HEK293 (cell line): ENCODE data around the gene PDE4D.

Experiments used
- CTCF ChIA-PET: fragments of 350-600 bp; formaldehyde crosslinking; extraction: SDS; loops from one replicate; lab custom pipeline; 2021; ENCODE audit warnings: antibody characterized with exemption; lab: Yijun Ruan, JAX
- POLR2A ChIA-PET: fragments of 300-600 bp; formaldehyde crosslinking; extraction: SDS; loops from one replicate; lab custom pipeline; 2020; ENCODE audit warnings: antibody characterized with exemption, inconsistent platforms; lab: Yijun Ruan, JAX
- H3K27ac ChIP-seq: fragments of 200-500 bp; sonication (Bioruptor generic); 2 replicates; pipeline ENCODE4 v1.5.1; 2014; ENCODE audit warnings: low read depth, low read length, control low read depth, inconsistent platforms; ENCODE audit errors: extremely low read depth
- H3K36me3 ChIP-seq, 2 experiments: fragments of 200-500 bp in 1 of 2; sonication (Bioruptor generic) in 1 of 2; 1 replicate in 1 of 2; 2 replicates in 1 of 2; pipeline ENCODE4 v1.5.1; 2014 to 2017; ENCODE audit warnings: inconsistent platforms in 2 of 2, low read length in 2 of 2; ENCODE audit not compliant: control insufficient read depth in 2 of 2, insufficient read depth in 1 of 2
- H3K4me1 ChIP-seq: fragments of 200-500 bp; sonication (Bioruptor generic); 2 replicates; pipeline ENCODE4 v1.5.1; 2014; ENCODE audit warnings: mild to moderate bottlenecking, low read length, inconsistent platforms; ENCODE audit not compliant: control insufficient read depth, insufficient read depth
- H3K4me3 ChIP-seq: 2 replicates; pipeline ENCODE4 v1.5.1; 2011; ENCODE audit warnings: low read depth, mild to moderate bottlenecking, control low read depth, low read length, moderate library complexity
- H3K9me3 ChIP-seq: fragments of 200-500 bp; sonication (Bioruptor generic); 2 replicates; pipeline ENCODE4 v1.5.1; 2014; ENCODE audit warnings: low read depth, low read length, inconsistent platforms; ENCODE audit not compliant: control insufficient read depth, insufficient read depth
- BCL6B ChIP-seq: fragments of 450-650 bp; formaldehyde crosslinking; IDR thresholded peaks from 2 replicates; pipeline ENCODE4 v1.5.1; 2017; ENCODE audit warnings: missing biosample characterization, missing genetic modification characterization
- ELK4 ChIP-seq: IDR thresholded peaks from 2 replicates; pipeline ENCODE4 v1.6.1; 2011; ENCODE audit warnings: mild to moderate bottlenecking, low read depth, low read length, borderline replicate concordance
- FEZF1 ChIP-seq: fragments of 450-650 bp; formaldehyde crosslinking; IDR thresholded peaks from 2 replicates; pipeline ENCODE4 v1.5.1; 2016; ENCODE audit warnings: missing biosample characterization, missing genetic modification characterization
- GLIS2 ChIP-seq: fragments of 450-650 bp; formaldehyde crosslinking; IDR thresholded peaks from 2 replicates; pipeline ENCODE4 v1.5.1; 2016; ENCODE audit warnings: missing biosample characterization, missing genetic modification characterization
- IKZF3 ChIP-seq: fragments of 450-650 bp; IDR thresholded peaks from 2 replicates; pipeline ENCODE4 v1.5.0; 2018; ENCODE audit warnings: missing biosample characterization, mild to moderate bottlenecking, missing genetic modification characterization, moderate library complexity
- KLF10 ChIP-seq: fragments of 450-650 bp; IDR thresholded peaks from 2 replicates; pipeline ENCODE4 v1.5.1; 2018; ENCODE audit warnings: missing biosample characterization, mild to moderate bottlenecking, missing genetic modification characterization
- KLF7 ChIP-seq: fragments of 450-650 bp; formaldehyde crosslinking; IDR thresholded peaks from 2 replicates; pipeline ENCODE4 v1.5.1; 2016; ENCODE audit warnings: missing biosample characterization, missing genetic modification characterization, borderline replicate concordance
- KLF9 ChIP-seq: fragments of 450-650 bp; formaldehyde crosslinking; IDR thresholded peaks from 2 replicates; pipeline ENCODE4 v1.5.1; 2016; ENCODE audit warnings: missing biosample characterization, missing genetic modification characterization, low read depth
- SCRT1 ChIP-seq: fragments of 450-650 bp; formaldehyde crosslinking; IDR thresholded peaks from 2 replicates; pipeline ENCODE4 v1.5.1; 2016; ENCODE audit warnings: missing biosample characterization, missing genetic modification characterization, borderline replicate concordance
- TCF7L2 ChIP-seq: IDR thresholded peaks from 2 replicates; pipeline ENCODE4 v1.6.1; 2011; ENCODE audit warnings: low read depth, mild to moderate bottlenecking, inconsistent platforms, low read length, moderate library complexity, borderline replicate concordance
- ZBTB8A ChIP-seq: fragments of 450-650 bp; formaldehyde crosslinking; IDR thresholded peaks from 2 replicates; pipeline ENCODE4 v1.5.1; 2016; ENCODE audit warnings: missing biosample characterization, missing genetic modification characterization
- ZFP37 ChIP-seq: fragments of 450-650 bp; formaldehyde crosslinking; IDR thresholded peaks from 2 replicates; pipeline ENCODE4 v1.5.1; 2016; ENCODE audit warnings: missing biosample characterization, missing genetic modification characterization
- ZNF112 ChIP-seq: fragments of 450-650 bp; formaldehyde crosslinking; IDR thresholded peaks from 2 replicates; pipeline ENCODE4 v1.5.0; 2017; ENCODE audit warnings: missing biosample characterization, missing genetic modification characterization
- ZNF140 ChIP-seq: fragments of 450-650 bp; formaldehyde crosslinking; IDR thresholded peaks from 2 replicates; pipeline ENCODE4 v1.5.1; 2016; ENCODE audit warnings: missing biosample characterization, missing genetic modification characterization
- ZNF155 ChIP-seq: fragments of 450-650 bp; formaldehyde crosslinking; IDR thresholded peaks from 2 replicates; pipeline ENCODE4 v1.5.1; 2016; ENCODE audit warnings: missing biosample characterization, missing genetic modification characterization
- ZNF184 ChIP-seq: fragments of 450-650 bp; IDR thresholded peaks from 2 replicates; pipeline ENCODE4 v1.5.1; 2018; ENCODE audit warnings: missing biosample characterization, mild to moderate bottlenecking, missing genetic modification characterization
- ZNF2 ChIP-seq: fragments of 450-650 bp; formaldehyde crosslinking; IDR thresholded peaks from 2 replicates; pipeline ENCODE4 v1.5.1; 2016; ENCODE audit warnings: missing biosample characterization, missing genetic modification characterization
- ZNF214 ChIP-seq: fragments of 450-650 bp; formaldehyde crosslinking; IDR thresholded peaks from 2 replicates; pipeline ENCODE4 v1.5.1; 2017; ENCODE audit warnings: missing biosample characterization, mild to moderate bottlenecking, missing genetic modification characterization, borderline replicate concordance
- ZNF248 ChIP-seq: fragments of 450-650 bp; formaldehyde crosslinking; IDR thresholded peaks from 2 replicates; pipeline ENCODE4 v1.5.1; 2017; ENCODE audit warnings: missing biosample characterization, missing genetic modification characterization
- ZNF416 ChIP-seq: fragments of 450-650 bp; formaldehyde crosslinking; IDR thresholded peaks from 2 replicates; pipeline ENCODE4 v1.5.1; 2016; ENCODE audit warnings: missing biosample characterization, missing genetic modification characterization
- ZNF433 ChIP-seq: fragments of 450-650 bp; formaldehyde crosslinking; IDR thresholded peaks from 2 replicates; pipeline ENCODE4 v1.5.1; 2016; ENCODE audit warnings: missing biosample characterization, missing genetic modification characterization, low read depth
- ZNF600 ChIP-seq: fragments of 450-650 bp; formaldehyde crosslinking; IDR thresholded peaks from 2 replicates; pipeline ENCODE4 v1.5.1; 2016; ENCODE audit warnings: missing biosample characterization, missing genetic modification characterization
- ZNF658 ChIP-seq: fragments of 450-650 bp; formaldehyde crosslinking; IDR thresholded peaks from 2 replicates; pipeline ENCODE4; 2016; ENCODE audit warnings: missing biosample characterization, missing genetic modification characterization
- ZNF670 ChIP-seq: fragments of 450-650 bp; formaldehyde crosslinking; IDR thresholded peaks from 2 replicates; pipeline ENCODE4 v1.5.1; 2016; ENCODE audit warnings: missing biosample characterization, missing genetic modification characterization, low read depth
- ZNF701 ChIP-seq: fragments of 450-650 bp; formaldehyde crosslinking; IDR thresholded peaks from 2 replicates; pipeline ENCODE4 v1.5.1; 2016; ENCODE audit warnings: missing biosample characterization, missing genetic modification characterization
- ZNF792 ChIP-seq: fragments of 450-650 bp; formaldehyde crosslinking; IDR thresholded peaks from 2 replicates; pipeline ENCODE4 v1.5.1; 2016; ENCODE audit warnings: missing biosample characterization, missing genetic modification characterization
- ZNF830 ChIP-seq: fragments of 450-650 bp; IDR thresholded peaks from 2 replicates; pipeline ENCODE4 v1.5.0; 2018; ENCODE audit warnings: missing biosample characterization, missing genetic modification characterization, low read depth, mild to moderate bottlenecking, moderate library complexity
- TF ChIP-seq, protein P1 (sequence below): fragments of 450-650 bp; formaldehyde crosslinking; IDR thresholded peaks from 2 replicates; pipeline ENCODE4 v1.5.0; 2017; ENCODE audit warnings: missing biosample characterization, missing genetic modification characterization, borderline replicate concordance

The PDE4D gene

DNA sequence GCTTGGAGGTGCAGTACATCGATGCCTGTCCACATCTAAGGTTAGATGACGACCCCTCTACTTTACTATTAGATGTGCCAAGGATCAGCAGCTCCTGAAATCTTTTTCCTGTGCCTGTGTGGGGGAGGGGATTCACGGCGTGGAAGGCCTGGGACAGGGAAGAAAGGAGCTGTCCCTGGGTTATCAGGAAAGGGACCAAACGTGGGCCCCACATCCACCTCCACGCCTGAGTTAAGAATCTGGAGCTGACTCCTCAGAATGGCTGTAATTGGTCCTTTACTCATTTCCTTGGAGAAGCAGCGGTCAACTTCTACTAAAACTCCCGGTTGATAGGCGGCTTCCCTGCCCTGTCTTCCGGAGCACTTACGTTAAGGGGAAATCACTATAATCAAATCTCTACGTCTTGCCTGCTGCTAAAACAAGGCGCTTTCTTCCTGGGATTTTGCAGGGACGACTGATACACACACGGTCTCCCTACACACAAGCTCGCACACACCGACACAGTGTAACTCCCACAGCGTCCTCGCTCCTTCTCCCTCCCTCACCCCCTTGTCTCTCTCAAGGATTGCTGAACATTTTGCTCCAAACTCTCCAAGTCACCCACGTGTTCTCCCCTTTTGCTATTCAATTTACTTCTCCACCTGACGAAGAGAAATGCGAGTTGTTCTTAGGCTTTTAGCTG lies 1.4 kb downstream of the PDE4D start (continued):
- TF ChIP-seq ZFP37 (no peak), ZNF658 (no peak), ELK4 (no peak), BCL6B (tag by site-specific recombination) (no peak)
- TF ChIP-seq, all 188 proteins: peak for 0

DNA sequence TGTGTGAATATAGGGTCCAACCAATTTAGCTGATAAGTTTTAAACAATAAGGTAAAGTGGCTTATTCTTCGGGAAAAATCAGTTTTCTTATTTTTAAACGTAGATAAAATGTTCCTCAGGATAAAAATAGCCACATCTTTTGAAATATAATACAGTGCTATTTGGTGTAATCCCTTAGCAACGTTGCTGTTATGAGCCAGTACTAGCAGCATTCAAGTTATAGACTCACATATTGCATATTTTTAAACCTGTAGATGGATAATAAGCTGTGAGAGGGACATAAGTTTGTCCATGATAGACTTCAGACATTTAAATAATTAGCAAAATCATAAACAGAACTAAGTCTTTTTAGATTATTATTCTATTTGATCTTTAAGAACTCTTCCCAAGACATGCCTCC lies 6.3 kb downstream of the PDE4D start:
- no peak overlapping the region for H3K27ac ChIP-seq
- ChIA-PET POLR2A (no interaction called here), CTCF (interaction anchor here (1.1 kb wide), 1 partner anchor 74 kb away, joined by 6 read pairs; no protein-coding TSS in a partner anchor)
- TF ChIP-seq GLIS2 (tag by site-specific recombination) (no peak), ZNF701 (tag by site-specific recombination) (no peak), TCF7L2 (no peak), ZBTB8A (no peak), KLF9 (no peak), ZNF2 (tag by site-specific recombination) (no peak), ZNF433 (tag by site-specific recombination) (no peak), ZNF112 (tag by site-specific recombination) (no peak), ZNF416 (tag by site-specific recombination) (no peak)
- H3K4me1 ChIP-seq, result no peaks in the 10 kb centered on the region
- no peak overlapping the region for H3K4me3 ChIP-seq
- no peaks in the 10 kb centered on the region for H3K36me3 ChIP-seq
- no peaks in the 10 kb centered on the region for H3K9me3 ChIP-seq

DNA sequence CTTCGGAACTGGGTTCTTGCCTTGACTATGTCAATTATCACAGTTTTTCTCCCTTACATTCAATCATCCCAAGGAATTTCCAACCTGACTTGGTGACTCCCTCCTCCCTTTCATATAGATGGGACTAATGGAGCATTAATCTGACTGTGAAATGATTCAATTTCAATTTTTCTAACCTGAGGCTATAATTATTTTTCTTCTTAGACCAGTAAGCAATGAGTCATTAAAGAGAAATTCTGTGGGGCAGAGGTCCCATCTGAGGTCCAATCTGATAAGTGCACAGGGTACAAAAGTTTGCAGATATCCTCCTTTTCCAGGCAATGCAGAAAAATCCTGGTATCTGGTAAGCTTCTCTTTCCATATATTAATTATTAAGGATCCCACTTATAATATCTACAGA lies 18.9 kb downstream of the PDE4D start:
- ChIA-PET CTCF (interaction anchor here (0.6 kb wide), 1 partner anchor 39 kb away, joined by 3 read pairs; no protein-coding TSS in a partner anchor), POLR2A (no interaction called here)
- Histone ChIP-seq H3K4me3 (no peak overlapping the region), H3K36me3 (no peaks in the 10 kb centered on the region), H3K27ac (no peak overlapping the region), H3K4me1 (no peaks in the 10 kb centered on the region), H3K9me3 (no peaks in the 10 kb centered on the region)
- TF ChIP-seq, protein P1, sequence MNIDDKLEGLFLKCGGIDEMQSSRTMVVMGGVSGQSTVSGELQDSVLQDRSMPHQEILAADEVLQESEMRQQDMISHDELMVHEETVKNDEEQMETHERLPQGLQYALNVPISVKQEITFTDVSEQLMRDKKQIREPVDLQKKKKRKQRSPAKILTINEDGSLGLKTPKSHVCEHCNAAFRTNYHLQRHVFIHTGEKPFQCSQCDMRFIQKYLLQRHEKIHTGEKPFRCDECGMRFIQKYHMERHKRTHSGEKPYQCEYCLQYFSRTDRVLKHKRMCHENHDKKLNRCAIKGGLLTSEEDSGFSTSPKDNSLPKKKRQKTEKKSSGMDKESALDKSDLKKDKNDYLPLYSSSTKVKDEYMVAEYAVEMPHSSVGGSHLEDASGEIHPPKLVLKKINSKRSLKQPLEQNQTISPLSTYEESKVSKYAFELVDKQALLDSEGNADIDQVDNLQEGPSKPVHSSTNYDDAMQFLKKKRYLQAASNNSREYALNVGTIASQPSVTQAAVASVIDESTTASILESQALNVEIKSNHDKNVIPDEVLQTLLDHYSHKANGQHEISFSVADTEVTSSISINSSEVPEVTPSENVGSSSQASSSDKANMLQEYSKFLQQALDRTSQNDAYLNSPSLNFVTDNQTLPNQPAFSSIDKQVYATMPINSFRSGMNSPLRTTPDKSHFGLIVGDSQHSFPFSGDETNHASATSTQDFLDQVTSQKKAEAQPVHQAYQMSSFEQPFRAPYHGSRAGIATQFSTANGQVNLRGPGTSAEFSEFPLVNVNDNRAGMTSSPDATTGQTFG (tag by site-specific recombination), result no peak
- TF ChIP-seq ZNF670 (tag by site-specific recombination) (no peak), SCRT1 (tag by site-specific recombination) (no peak), ZNF214 (tag by site-specific recombination) (no peak), ZNF792 (tag by site-specific recombination) (no peak), ZNF140 (tag by site-specific recombination) (no peak), ZNF184 (no peak), FEZF1 (no peak), ZNF830 (no peak), KLF7 (tag by site-specific recombination) (no peak), ZNF248 (tag by site-specific recombination) (no peak), KLF10 (tag by site-specific recombination) (no peak), ZNF155 (no peak), IKZF3 (no peak), ZNF600 (tag by site-specific recombination) (no peak)
